Kidney (tissue), 14 donors: ENCODE measurements around the gene CPXM2. TPM values are rescaled to one million over a fixed set of nuclear protein-coding genes. Genes with fewer than 3 reads are reported as not detected.

Source experiments
- DNase-seq, 5 donors: peaks; one replicate each; pipeline ENCODE4 v3.0.0-alpha.2; 2013 to 2020
- FAIRE-seq: peaks from 2 replicates; lab custom pipeline; 2012; peaks lifted over from hg19 to GRCh38; lab: Jason Lieb, UNC
- H3K27ac ChIP-seq, 2 donors: one replicate each; pipeline ENCODE4 v1.7.0; 2013; ENCODE audit warnings: low read depth in 2 of 2, low read length in 2 of 2, inconsistent platforms in 1 of 2
- H3K27me3 ChIP-seq: one replicate; pipeline ENCODE4 v1.7.1; 2013; ENCODE audit warnings: low read length, inconsistent platforms; ENCODE audit not compliant: control insufficient read depth, insufficient read depth
- H3K36me3 ChIP-seq, 3 donors: one replicate each; pipeline versions ENCODE4 v1.7.0 to v1.7.1; 2013; ENCODE audit warnings: low read length in 3 of 3, control low read depth in 1 of 3, inconsistent platforms in 1 of 3; ENCODE audit not compliant: insufficient read depth in 3 of 3, control insufficient read depth in 2 of 3
- H3K4me1 ChIP-seq, 3 donors: one replicate each; pipeline versions ENCODE4 v1.7.0 to v1.7.1; 2013; ENCODE audit warnings: low read length in 3 of 3, inconsistent platforms in 1 of 3, low read depth in 1 of 3; ENCODE audit not compliant: control insufficient read depth in 2 of 3, insufficient read depth in 2 of 3
- H3K4me3 ChIP-seq, 3 donors: one replicate each; pipeline versions ENCODE4 v1.7.0 to v1.8.1; 2013; ENCODE audit warnings: low read length in 3 of 3, control low read depth in 1 of 3, inconsistent platforms in 1 of 3
- H3K9ac ChIP-seq, 3 donors: one replicate each; pipeline versions ENCODE4 v1.7.0 to v1.7.1; 2013; ENCODE audit warnings: low read length in 3 of 3, control low read depth in 1 of 3, inconsistent platforms in 1 of 3
- H3K9me3 ChIP-seq, 3 donors: one replicate each; pipeline versions ENCODE4 v1.7.0 to v1.7.1; 2013; ENCODE audit warnings: low read length in 3 of 3, control low read depth in 1 of 3, inconsistent platforms in 1 of 3; ENCODE audit not compliant: control insufficient read depth in 2 of 3, insufficient read depth in 1 of 3
- CTCF ChIP-seq: IDR thresholded peaks from 3 replicates; pipeline ENCODE4 v1.5.1; 2012; ENCODE audit warnings: mild to moderate bottlenecking, moderate library complexity, borderline replicate concordance; ENCODE audit not compliant: insufficient read depth; ENCODE audit errors: extremely low read depth
- intact Hi-C: fragments of 100-400 bp; cut with DNase I; formaldehyde crosslinking; loops from one replicate; pipeline ENCODE4 v1.11.1; 2022
- polyA plus RNA-seq: library from polyadenylated mRNA; stranded (reverse); fragments of 350-450 nt; fragmentation: Illumina TruSeq; extraction: RNeasy Lipid Tissue Mini Kit (QIAGEN cat#74804); gene quantifications from one replicate; pipeline ENCODE4 v1.2.3, GENCODE V29; 2014; ENCODE audit warnings: low read depth, low replicate concordance; ENCODE audit not compliant: insufficient read depth
- total RNA-seq: library from RNA; stranded (reverse); fragmentation: NEBNext Ultra II Directional; extraction: Animal tissue kit (Norgen Biotek cat#: 25700); gene quantifications from one replicate; pipeline ENCODE4 v1.2.1, GENCODE V29; 2021
- donor health status: control.
- donor health status: control.
- donor health status: control.
- donor health status: control.
- donor health status: control.
- donor health status: DM: yes; HTN: yes; CAD: no.
- donor health status: Normal renal cell carcinoma (clear cell type).

The CPXM2 gene
- total and polyA plus RNA-seq, 2 donors from 2014 or later = 18.1 to 18.5 TPM

- intact Hi-C loops = no loop called here
- TF ChIP-seq CTCF = no peak
- Histone ChIP-seq H3K9me3 (peaks cover 0 to 7% (median 0%) of the 10 kb centered on the region in 3 donors), H3K9ac (no peak overlapping the region), H3K4me3 (no peak overlapping the region), H3K27ac (no peak overlapping the region), H3K27me3 (no peaks in the 10 kb centered on the region), H3K36me3 (no peaks in the 10 kb centered on the region), H3K4me1 (no peaks in the 10 kb centered on the region)
- DNase-seq (no peak), FAIRE-seq (no peak)
Observed at GRCh38 chr10:123747426-123747825, 144.2 kb downstream of the CPXM2 start.

- H3K9ac ChIP-seq = no peak overlapping the region
- intact Hi-C loops = no loop called here
- FAIRE-seq = no peak
Observed at GRCh38 chr10:123746942-123747341, 144.7 kb downstream of the CPXM2 start.

GRCh38 chr10:123746520-123746919 lies 145.1 kb downstream of the CPXM2 start:
- H3K27ac ChIP-seq = no peak overlapping the region
- H3K9me3 ChIP-seq = peaks cover 0 to 7% (median 0%) of the 10 kb centered on the region in 3 donors
- TF ChIP-seq CTCF = no peak
- H3K36me3 ChIP-seq = no peaks in the 10 kb centered on the region
- intact Hi-C loops = no loop called here
- no peaks in the 10 kb centered on the region for H3K4me1 ChIP-seq
- no peak overlapping the region for H3K4me3 ChIP-seq
- DNase-seq = no peak
- FAIRE-seq = no peak
- no peak overlapping the region for H3K9ac ChIP-seq
- H3K27me3 ChIP-seq = no peaks in the 10 kb centered on the region

More at GRCh38 chr10:123746942-123747341, 144.7 kb downstream of the CPXM2 start:
- TF ChIP-seq CTCF = no peak
- no peaks in the 10 kb centered on the region for H3K27me3 ChIP-seq
- no peak overlapping the region for H3K27ac ChIP-seq
- no peaks in the 10 kb centered on the region for H3K4me1 ChIP-seq
- no peak overlapping the region for H3K4me3 ChIP-seq
- peaks cover 0 to 7% (median 0%) of the 10 kb centered on the region in 3 donors for H3K9me3 ChIP-seq
- DNase-seq = no peak
- no peaks in the 10 kb centered on the region for H3K36me3 ChIP-seq

- H3K9me3 ChIP-seq = peaks cover 0 to 3% (median 0%) of the 10 kb centered on the region in 3 donors
- H3K27ac ChIP-seq = no peak overlapping the region
- no peak overlapping the region for H3K4me3 ChIP-seq
- H3K27me3 ChIP-seq = no peaks in the 10 kb centered on the region
- no peaks in the 10 kb centered on the region for H3K36me3 ChIP-seq
- H3K9ac ChIP-seq = no peak overlapping the region
- no peak for FAIRE-seq
- intact Hi-C loops = no loop called here
- TF ChIP-seq CTCF = no peak
- DNase-seq = no peak
- no peaks in the 10 kb centered on the region for H3K4me1 ChIP-seq
Observed at GRCh38 chr10:123746061-123746460, 145.5 kb downstream of the CPXM2 start.
